GM19239 (cell line): Measurements from ENCODE around the gene LIMS1.
"Not testable (repeated sequence)": the region's sequence is repeated elsewhere in the genome, so short reads cannot be mapped to it uniquely, and the experiment has no call there.

Experiments used
- DNase-seq: peaks from one replicate; pipeline ENCODE4 v3.0.0; 2011; ENCODE audit warnings: low spot score; ENCODE audit not compliant: insufficient read length
- FAIRE-seq: peaks from 2 replicates; lab custom pipeline; 2011; peaks lifted over from hg19 to GRCh38; lab: Jason Lieb, UNC

Gene LIMS1

DNA sequence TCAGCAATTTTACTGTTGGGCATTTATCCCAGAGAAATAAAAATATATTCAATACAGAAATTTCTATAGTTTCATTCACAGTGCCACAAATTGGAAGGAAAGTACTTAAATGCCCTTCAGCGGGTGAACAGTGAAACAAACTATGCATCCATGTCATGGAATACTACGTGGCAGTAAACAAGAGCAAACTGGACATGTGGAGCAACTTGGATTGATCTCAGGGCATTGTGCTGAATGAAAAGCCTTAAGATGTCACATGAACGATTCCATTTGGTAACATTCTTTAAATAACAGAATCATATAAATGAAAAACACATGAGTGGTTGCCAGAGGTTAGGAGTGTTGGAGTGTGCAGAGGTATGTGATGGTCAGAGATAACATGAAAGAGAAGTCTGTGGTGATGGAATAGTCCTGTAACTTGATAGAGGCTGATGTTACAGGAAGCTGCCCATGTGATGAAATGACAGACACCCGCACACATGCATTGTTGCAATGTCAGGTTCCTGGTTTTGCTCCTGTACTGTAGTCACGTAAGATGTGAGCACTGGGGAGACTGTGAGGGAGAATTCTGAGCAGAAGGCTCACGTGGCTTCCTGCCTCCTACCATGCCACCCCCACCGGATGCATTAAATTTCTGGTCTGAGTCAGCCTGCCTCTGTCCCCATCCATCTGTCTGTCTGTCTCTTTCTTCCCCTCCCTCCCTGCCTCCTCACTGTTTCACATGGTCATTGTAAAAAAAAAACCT lies 118.1 kb downstream of the LIMS1 start:
- FAIRE-seq, DNase-seq: not testable (repeated sequence)

DNA sequence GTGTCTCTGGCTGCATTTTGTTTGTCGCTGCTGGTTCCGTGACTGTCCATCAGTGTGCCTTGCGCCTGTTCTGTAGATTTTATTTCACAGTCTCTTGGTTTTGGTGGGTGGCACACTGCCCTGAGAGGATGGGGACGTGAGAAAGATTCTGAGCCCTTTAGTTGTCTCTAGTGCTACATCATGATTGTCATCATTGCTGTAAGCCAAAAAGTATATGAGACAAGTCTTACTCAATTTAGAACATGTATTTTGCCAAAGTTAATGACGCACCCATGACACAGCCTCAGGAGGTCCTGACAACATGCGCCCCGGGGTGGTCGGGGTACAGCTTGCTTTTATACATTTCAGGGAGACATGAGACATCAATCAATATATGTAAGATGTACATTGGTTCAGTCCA lies 119.2 kb downstream of the LIMS1 start:
- FAIRE-seq, DNase-seq: not testable (repeated sequence)

DNA sequence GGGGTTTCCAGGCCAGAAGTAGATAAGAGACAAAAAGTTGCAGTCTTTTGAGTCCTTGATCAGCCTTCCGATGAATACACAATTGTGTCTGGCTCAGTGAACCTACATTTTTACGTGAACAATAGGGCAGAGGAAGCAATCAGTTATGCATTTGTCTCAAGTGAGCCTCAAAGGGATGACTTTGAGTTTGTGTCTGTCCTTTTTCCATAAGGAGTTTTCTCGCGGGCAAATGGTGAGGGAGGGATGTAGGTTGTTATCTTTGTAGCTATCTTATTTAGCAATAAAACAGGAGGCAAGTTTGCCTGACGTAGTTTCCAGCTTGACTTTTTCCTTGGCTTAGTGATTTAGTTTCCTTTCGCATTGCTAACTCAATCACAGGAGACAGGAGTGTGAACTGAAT lies 119.6 kb downstream of the LIMS1 start:
- DNase-seq, FAIRE-seq: not testable (repeated sequence)

DNA sequence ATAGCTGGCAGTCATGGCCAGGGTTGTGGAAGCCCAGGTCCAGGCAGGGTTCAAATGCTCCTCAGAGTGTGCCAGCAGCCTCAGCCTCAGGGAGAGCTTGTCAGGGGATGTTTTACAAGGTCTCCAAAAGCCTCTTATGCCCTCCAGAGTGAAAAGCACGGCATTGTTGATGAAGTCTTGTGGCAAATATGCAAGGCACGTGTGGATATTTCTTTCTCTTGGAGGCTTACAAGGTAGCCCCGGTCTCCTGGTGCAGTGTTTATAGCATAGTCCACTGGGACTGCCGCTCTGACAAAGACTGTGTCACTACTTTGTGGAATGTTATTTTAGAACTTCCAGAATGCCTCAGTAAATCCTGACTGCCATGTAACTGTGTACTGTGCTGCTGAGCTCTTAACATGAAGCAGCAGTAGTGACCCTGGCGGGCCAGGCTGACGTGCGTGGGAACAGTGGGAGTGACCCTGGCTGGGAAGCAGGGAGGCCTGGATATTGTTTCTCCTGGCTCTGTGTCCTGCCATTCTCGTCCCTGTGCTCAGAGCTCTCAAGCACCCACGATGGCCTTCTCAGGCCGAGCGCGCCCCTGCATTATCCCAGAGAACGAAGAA lies 120.4 kb downstream of the LIMS1 start:
- not testable (repeated sequence) for DNase-seq, FAIRE-seq

DNA sequence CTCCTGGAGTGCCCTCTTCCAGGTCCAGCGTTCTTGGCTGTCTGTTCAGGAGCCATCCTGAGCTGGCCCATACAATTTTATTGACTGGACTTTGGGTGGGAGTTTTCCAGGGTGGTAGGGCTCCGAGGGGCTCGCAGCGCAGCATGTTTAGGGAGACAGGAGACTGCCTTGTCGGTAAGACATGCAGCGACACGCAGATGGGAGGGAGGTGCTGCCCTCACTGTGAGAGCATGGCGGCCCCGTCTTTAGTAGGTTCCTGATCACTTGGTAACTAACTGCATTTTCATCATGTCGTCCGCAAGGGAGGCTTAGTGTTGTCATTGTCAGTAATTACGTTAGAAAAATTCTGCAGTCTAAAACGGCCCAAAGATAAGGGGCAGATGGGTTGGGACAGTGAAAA lies 121.0 kb downstream of the LIMS1 start:
- DNase-seq, FAIRE-seq: not testable (repeated sequence)

DNA sequence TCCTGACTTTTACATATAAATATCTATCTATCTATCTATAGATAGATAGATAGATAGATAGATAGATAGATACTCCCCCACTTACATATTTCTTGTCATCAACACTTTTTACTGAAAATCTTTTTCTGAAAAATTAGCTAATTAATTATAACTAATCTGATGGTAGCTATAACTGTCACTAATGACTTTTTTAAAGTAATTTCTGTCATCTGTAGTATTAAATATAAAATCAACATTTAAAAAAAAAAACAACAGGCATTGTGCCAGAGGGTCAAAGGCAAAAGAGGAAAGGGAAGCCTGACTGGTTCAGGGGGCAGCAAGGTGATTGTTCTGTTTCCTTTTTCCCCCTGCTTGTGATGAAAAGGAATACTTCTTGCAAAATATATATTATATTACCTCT lies 122.0 kb downstream of the LIMS1 start:
- not testable (repeated sequence) for FAIRE-seq, DNase-seq

DNA sequence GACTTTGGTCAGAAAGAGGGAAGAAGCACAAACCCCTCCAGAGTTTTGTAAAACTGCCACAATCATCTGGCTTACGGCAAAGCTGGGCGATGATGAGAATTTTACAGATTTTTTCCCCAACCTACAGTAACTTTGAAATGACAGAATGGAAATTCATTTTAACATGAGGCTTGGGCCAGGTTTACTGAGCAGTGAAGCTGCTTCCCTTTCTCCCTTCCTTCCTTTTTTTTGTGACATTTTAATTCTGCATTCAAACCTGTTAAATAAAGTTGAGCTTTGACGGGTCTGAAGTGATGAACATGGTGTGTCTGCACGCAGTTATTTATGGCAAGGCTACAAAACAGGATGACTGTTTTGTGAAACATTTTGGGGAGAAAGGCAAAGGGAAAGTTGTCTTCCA lies 123.2 kb downstream of the LIMS1 start:
- not testable (repeated sequence) for FAIRE-seq

DNA sequence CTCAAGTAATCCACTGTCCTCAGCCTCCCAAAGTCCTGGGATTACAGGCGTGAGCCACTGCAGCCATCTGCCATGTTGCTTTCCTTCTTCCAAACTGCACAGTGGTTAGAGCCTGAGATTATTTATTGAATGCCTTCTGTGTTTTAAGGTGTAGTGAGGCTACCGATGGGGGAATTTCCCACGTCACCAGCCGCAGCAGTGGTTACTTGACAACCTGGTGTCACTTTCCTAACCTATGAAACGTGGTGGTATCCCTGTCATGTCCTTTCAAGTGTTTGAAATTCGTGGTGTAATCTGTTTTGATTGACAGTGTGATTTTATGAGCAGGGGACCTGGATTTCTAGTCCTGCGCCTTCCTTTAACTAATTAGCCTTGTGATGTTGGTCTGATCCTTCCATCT lies 124.3 kb downstream of the LIMS1 start:
- DNase-seq, FAIRE-seq: not testable (repeated sequence)

More for the DNA sequence above, 123.2 kb downstream of the LIMS1 start:
- DNase-seq, result not testable (repeated sequence)

DNA sequence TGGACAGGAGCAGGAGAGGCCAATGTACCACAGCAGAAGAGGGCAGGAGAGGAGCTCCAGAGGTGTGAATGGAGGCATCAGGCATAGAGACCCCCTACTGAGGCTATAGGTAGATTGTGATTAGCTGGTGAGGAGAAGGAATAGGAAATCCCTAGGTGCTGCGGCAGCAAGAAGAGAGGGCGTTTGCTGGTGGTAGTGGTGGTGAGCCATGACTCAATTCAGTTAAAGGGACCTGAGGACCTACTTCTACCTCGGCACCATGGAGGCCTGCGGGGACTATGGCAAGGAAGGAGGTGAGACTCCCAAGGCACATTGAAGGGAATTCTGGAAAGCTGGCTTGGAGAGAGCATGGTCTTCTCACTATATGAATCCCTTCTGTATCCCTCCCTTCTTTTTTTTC lies 127.2 kb downstream of the LIMS1 start:
- not testable (repeated sequence) for DNase-seq, FAIRE-seq

DNA sequence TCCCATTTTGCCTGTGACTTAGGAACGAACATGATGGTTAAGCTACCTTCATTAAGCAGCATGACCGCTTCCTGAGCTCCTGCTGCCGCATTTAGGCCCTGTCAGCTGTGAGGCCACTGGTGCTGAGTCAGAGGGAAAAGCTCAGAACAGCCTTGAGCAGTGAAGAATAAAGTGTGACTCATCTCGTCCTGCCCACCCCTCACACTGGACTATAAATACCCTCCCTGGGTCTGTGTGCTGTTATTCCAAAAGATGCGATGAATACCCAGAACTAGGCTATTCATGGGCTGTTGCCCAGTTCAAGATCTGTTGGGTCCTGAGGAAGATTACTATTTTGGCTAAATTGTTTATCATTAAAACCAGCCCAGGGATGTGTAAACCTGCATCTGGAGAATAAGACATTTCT lies 127.9 kb downstream of the LIMS1 start:
- DNase-seq, FAIRE-seq: not testable (repeated sequence)

DNA sequence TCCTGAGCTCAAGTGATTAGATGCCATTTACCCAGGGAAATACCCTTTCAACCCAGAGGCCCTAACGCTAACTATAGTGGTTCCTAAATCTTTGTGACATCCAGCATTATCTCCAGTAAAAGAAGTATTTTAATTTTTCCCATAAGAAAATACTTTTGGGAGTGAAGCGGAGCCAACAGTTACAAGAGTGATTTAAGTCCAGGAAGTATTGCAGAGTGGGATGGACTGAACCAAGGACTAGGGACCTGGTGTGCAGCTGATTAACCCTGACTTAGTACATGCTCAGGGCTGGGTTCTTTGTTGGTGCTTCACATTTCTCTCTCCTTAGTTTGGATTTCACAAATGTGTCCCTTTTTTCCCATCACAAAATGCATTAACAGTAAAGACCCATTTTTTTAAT lies 129.1 kb downstream of the LIMS1 start:
- FAIRE-seq, result not testable (repeated sequence)

DNA sequence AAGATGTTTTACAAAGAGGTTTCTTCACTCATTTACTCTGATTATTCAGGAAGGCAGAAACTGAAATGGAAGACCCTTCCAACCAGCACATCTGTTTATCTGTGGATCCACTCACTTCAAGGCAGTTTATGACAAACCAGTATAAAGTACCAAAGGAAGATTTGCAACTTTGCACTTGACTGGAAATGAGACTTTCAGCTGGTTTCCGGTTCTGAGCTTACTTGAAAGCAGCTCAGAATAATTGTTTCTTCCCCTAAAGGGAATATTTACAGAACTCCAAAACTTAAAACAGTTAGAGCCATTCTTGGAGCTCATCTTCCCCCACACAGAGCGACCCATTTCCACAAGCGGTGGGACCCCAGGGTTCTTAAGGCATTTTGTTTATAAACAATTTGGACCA lies 129.8 kb downstream of the LIMS1 start:
- DNase-seq, FAIRE-seq: not testable (repeated sequence)

More for the DNA sequence above, 129.1 kb downstream of the LIMS1 start:
- not testable (repeated sequence) for DNase-seq

DNA sequence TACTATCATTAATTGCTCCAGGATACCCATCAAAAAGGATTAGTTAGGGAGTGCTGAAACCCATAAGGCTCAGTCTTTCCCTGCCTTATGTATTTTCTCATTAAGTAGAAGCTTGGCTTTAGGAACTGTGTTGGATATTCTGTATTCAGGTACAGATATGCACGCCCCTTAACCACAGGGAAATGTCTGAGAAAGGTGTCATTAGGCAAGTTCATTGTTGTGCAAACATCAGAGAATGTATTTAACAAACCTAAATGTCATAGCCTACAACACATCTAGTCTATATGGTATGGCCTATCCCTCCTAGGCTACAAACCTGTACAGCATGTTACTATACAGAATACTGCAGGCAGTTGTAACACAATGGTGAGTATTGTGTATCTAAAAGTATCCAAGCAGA lies 130.7 kb downstream of the LIMS1 start:
- not testable (repeated sequence) for FAIRE-seq, DNase-seq

DNA sequence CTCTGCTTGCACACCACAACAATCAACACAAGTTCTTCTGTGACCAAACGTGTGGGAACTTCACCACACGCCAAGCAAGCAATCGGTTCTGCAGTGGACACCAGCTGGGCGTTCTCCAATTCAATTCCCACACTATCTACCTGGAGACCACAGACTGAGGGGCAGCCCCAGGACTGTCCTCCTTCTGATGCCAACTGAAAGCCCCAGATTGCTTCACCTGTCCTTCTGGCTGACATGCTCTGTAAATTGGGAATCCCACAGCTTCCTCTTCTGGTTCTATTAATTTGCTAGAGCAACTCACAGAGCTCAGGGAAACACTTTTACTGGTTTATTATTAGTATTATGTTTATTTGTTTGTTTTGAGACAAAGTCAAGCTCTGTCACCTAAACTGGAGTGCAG lies 131.7 kb downstream of the LIMS1 start:
- not testable (repeated sequence) for DNase-seq, FAIRE-seq

DNA sequence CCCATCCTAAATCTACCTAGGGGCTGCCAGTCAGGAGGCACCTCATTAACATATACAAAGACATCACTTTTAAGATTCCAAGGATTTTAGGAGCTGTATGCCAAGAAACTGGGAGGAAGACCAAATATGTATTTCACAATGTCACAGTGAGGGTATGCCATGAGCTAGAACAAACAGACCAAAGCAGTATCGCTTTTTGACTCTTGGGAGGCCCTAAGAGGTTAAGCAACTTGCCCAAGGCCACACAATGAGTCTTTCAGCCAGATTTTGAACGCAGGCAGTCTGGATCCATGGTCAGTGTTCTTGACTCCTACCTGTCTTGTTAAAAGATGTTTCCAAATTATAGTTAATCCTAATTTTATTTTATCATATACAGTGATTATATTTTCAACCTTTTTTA lies 132.9 kb downstream of the LIMS1 start:
- FAIRE-seq, DNase-seq: not testable (repeated sequence)

DNA sequence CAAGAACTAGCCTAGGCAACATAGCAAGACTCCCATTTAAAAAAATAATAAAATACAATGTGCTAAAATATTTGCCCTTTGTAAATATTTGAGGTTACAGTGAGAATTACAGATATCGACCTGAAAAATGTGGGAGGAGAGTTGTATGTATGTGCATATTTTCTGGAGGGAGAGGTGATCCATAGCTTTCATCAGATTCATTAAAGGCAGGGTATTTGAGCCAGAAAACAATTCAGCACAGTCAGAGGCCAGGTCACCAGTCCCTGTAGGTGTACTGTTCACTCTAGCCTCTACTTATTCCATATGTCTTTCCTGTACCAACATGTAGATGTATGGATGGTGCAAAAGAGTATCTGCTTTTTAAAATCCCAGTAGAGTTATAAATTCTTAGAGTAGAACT lies 136.0 kb downstream of the LIMS1 start:
- not testable (repeated sequence) for FAIRE-seq, DNase-seq

DNA sequence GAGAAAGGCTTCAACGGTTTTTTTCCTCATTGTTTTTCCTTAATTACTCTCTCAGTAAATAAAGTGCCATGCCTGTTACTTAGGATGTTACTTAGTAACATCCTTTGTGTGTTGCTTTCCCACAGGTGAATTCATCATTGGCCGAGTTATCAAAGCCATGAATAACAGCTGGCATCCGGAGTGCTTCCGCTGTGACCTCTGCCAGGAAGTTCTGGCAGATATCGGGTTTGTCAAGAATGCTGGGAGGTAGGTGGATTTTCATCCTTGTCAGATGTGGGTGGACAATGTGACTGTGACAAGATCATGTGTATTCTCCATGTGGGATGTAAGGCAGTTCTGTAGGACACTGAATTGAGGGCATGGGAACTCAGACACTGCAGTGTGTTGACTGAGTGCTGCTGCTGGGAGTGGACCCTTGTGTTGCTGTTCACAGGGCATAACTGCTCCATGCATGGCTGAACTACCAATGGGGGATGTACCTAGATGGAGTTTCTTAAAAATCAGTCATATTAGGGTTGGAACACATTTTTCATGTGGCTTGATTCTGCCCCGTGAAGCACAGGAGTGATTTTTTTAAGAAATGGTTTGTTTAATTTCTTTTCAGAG lies 138.0 kb downstream of the LIMS1 start:
- FAIRE-seq, DNase-seq: not testable (repeated sequence)

DNA sequence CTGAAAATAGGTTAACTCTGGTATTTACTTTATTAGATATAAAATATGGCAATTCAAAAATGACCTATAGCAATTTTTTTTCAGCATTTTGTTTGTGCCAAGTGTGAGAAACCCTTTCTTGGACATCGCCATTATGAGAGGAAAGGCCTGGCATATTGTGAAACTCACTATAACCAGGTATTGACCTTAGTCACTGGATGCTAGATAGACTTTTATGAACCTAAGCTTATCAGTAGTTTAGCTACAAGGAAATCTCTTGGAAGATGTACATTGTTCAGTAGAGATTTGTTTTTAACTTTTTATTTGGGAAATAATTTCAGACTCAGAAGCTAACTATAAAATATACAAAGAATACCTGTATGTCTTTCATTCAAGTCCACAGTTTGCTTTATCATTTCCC lies 142.3 kb downstream of the LIMS1 start:
- not testable (repeated sequence) for DNase-seq, FAIRE-seq

DNA sequence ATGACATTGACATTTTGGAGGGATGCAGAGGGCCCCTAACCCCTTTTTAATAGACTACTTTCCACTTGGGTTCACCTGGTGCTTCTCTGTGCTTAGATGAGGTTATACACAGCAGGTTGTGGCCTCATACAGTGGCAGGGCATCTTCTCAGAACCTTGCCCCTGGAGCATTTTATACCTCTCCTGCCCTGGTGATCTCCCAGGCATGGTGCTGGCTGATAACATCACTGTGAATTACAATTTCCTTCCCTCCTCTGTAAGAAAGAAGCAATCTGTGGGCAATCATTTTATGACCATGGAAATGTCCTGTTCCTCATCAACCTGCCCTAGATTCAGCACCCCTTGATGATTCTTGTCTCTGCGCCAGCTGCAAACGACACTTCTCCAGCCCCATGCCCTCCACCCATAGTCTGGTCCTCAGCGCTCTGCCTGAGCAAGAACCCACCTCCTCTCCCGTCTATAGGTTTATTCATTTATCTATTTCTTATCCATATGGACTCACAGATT lies 143.0 kb downstream of the LIMS1 start:
- DNase-seq, FAIRE-seq: not testable (repeated sequence)

DNA sequence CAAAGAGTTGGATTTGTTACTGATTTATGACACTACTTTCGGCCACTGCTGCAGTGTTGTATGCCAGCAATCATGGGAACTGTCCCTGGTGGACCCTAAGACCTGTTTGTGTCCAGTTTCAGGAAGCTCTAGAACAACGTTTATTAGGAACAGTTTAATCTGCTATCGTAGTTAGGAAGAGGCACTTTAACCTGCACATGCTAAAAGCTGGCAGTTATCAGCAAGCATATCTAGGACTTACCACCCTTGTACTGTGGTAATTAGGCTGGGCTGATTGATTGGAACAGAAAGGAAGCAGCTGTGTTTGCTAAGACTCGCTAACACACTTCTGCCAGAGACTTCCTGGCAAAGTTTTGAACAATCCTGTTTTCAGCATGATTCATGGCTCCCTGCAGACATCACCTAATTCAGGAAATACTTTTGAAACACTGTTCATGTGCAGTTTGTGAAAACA lies 144.0 kb downstream of the LIMS1 start:
- DNase-seq, FAIRE-seq: not testable (repeated sequence)
